ENCODE results near the gene PDLIM1. TPM values are rescaled to one million over a fixed set of nuclear protein-coding genes. Genes with fewer than 3 reads are reported as not detected.

Gene PDLIM1
- total and polyA plus RNA-seq, 8 donors: 44.1 to 120 (median 55.9) TPM

DNA sequence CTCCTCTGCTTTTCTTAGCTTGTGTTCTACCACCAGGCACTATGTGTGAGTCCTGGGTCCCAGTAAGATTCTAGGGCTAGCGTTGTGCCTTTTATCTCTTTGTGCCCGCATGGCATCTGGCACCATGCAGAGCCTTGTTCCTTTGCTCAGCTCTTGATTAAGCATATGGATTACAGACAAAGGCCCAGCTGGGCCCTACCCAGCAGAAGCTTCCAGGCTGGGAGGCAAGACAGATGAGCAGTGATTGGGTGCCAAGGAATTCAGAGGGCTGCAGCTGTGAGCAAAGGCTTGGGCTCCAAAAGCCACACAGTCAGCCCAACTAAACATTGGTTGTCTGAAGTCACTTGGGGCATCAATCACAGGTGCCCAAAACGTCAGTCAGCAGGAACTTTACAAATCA, 94.8 kb downstream of the PDLIM1 start:
- no peaks in the 10 kb centered on the region for H3K36me3 ChIP-seq
- no peak overlapping the region for H3K27ac ChIP-seq
- ATAC-seq (peak; percentile 17 to 58 (median 48)), FAIRE-seq (no peak), DNase-seq (peak in 4 of 6 donors; percentile 29 to 45 (median 36))
- H3K27me3 ChIP-seq: no peaks in the 10 kb centered on the region
- 34 to 39% methylated on average over 3 of the region's 3 CpGs for WGBS, 2 donors
- no peaks in the 10 kb centered on the region for H3K9me3 ChIP-seq
- peak overlapping the region in 1 of 4 donors; percentile 22 for H3K4me3 ChIP-seq
- no peak for TF ChIP-seq CTCF (IDR thresholded peaks at IDR 0.05)
- intact Hi-C loops (cut with DNase I): no loop called here
- H3K4me1 ChIP-seq: peaks cover 8 to 12% (median 10%) of the 10 kb centered on the region in 3 donors

DNA sequence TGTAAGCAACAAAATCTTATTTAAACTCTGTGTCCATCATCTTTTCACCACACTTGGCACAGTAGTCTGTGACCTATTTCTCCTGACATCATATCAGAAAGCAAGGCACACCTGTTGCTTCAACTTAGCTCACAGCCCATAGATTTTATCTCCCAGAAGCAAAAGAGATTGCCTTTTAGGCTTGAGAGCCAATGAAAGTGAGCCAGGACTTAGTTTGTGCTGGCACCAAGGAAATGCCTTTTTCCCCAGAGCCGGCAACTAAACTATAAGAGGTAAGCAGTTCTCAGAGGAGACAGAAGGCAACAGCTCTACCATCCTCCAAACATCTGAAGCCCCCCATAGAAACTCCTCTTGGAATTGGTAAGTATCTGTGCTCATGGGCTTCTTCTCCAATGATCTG, 96.9 kb downstream of the PDLIM1 start, which contains the start of gene ACSM6:
TSS of gene ACSM6 (plus strand) at position 295 of the 400 bp plus-strand sequence. CDS start 248 bp downstream, outside the sequence.
- DNase-seq (peak in 4 of 6 donors; percentile 19 to 61 (median 20)), ATAC-seq (peak; percentile 80 to 92 (median 82)), FAIRE-seq (no peak)
- peak within 1 kb of the TSS; percentile 15 to 37 (median 16) for H3K27ac ChIP-seq
- H3K4me1 ChIP-seq: peaks cover 8 to 16% (median 11%) of the 10 kb centered on the region in 3 donors
- 47 to 53% methylated on average over 1 of the region's 1 CpG for WGBS, 2 donors
- H3K4me3 ChIP-seq: peak within 1 kb of the TSS in 2 of 4 donors; percentile 17 to 22
- no peaks in the 10 kb centered on the region for H3K27me3 ChIP-seq
- intact Hi-C loops (cut with DNase I): no loop called here
- no peaks in the 10 kb centered on the region for H3K9me3 ChIP-seq
- TF ChIP-seq CTCF (IDR thresholded peaks at IDR 0.05): no peak
- no peaks in the 10 kb centered on the region for H3K36me3 ChIP-seq

DNA sequence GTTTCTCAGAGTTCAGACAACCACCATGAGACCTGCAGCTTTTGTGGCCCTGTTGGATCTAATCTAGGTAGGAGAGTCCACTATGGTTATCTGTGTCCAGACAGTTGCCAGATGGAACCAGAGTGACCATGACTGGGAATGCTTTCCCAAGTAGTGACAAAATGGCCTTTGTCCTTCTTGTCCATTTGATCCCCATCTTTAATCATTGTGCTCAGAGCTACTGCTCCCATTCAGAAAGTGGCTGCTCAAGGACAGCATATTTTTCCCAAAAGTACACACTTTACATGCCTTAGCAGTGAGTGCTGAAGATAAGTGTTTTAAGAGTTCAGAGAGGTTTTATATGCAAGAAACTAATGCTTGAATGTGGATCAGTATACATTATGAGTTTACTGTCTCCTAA, 102.2 kb downstream of the PDLIM1 start:
- H3K36me3 ChIP-seq: no peaks in the 10 kb centered on the region
- no peaks in the 10 kb centered on the region for H3K9me3 ChIP-seq
- H3K27me3 ChIP-seq: no peaks in the 10 kb centered on the region
- peaks cover 5 to 13% (median 8%) of the 10 kb centered on the region in 3 donors for H3K4me1 ChIP-seq
- H3K4me3 ChIP-seq: no peak overlapping the region
- intact Hi-C loops (cut with DNase I): no loop called here
- ATAC-seq (no peak), DNase-seq (no peak), FAIRE-seq (no peak)
- TF ChIP-seq CTCF (IDR thresholded peaks at IDR 0.05): no peak
- no peak overlapping the region for H3K27ac ChIP-seq

DNA sequence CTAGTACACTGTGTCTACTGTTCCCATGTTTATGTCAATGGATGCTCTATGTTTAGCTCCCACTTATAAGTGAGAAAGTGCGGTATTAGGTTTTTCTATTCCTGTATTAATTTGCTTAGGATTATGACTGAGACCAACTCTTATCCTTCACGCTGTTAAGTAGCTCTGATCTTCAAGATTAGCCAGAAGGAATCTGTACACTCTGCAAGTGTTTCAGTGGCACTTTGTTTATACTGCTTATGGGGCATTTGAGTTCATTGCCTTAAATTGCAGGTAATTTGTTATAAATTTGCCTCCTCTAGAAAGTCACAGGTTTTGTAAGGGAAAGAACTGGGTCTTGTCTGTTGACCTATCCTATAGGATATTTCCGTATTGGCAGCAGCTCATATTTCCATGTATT, 103.2 kb downstream of the PDLIM1 start:
- Histone ChIP-seq H3K27ac (no peak overlapping the region), H3K9me3 (no peaks in the 10 kb centered on the region), H3K4me3 (no peak overlapping the region), H3K27me3 (no peaks in the 10 kb centered on the region), H3K4me1 (peaks cover 5 to 13% (median 8%) of the 10 kb centered on the region in 3 donors), H3K36me3 (no peaks in the 10 kb centered on the region)
- no peak for TF ChIP-seq CTCF (IDR thresholded peaks at IDR 0.05)
- no peak for FAIRE-seq
- 91 to 92% methylated on average over 3 of the region's 3 CpGs for WGBS, 2 donors
- DNase-seq: no peak
- intact Hi-C loops (cut with DNase I): no loop called here
- ATAC-seq: no peak

Other genes with a start within 250 kb of the PDLIM1 start
- 1 to 10 TPM; 1.1 to 4.7 (median 2.2) TPM for gene CYP2C8, start 221.5 kb downstream of the PDLIM1 start, total RNA-seq
- gene CYP2C8, start 221.5 kb downstream of the PDLIM1 start, polyA plus RNA-seq: 1 to 10 TPM; 4.3 to 7.5 TPM
- gene ACSM6, start 96.8 kb downstream of the PDLIM1 start, total RNA-seq: 1 to 10 TPM in 5 of 6 donors, under 1 TPM in 1; 0.51 to 4.3 (median 1.8) TPM
- 1 to 10 TPM in 1 of 2 donors, under 1 TPM in 1; 0.87 to 1.6 TPM for gene ACSM6, start 96.8 kb downstream of the PDLIM1 start, polyA plus RNA-seq

Data from pancreas (tissue), 10 donors.